WI38 (cell line): ENCODE measurements around the gene CC2D1A.

ENCODE experiments used
- H3K4me3 ChIP-seq: 2 replicates; pipeline ENCODE4 v1.5.1; 2011; ENCODE audit warnings: low read depth, mild to moderate bottlenecking, control low read depth, low read length
- CTCF ChIP-seq: IDR thresholded peaks from 2 replicates; pipeline ENCODE4 v1.5.1; 2012; ENCODE audit warnings: low read depth, mild to moderate bottlenecking, control low read depth, low read length

CC2D1A gene

GRCh38 chr19:13958043-13958442, 52.0 kb downstream of the CC2D1A start:
- no peak overlapping the region for H3K4me3 ChIP-seq
- no peak for TF ChIP-seq CTCF

- no peak for TF ChIP-seq CTCF
- no peak overlapping the region for H3K4me3 ChIP-seq
Measured at GRCh38 chr19:13959141-13959961, 53.4 kb downstream of the CC2D1A start.

DNA sequence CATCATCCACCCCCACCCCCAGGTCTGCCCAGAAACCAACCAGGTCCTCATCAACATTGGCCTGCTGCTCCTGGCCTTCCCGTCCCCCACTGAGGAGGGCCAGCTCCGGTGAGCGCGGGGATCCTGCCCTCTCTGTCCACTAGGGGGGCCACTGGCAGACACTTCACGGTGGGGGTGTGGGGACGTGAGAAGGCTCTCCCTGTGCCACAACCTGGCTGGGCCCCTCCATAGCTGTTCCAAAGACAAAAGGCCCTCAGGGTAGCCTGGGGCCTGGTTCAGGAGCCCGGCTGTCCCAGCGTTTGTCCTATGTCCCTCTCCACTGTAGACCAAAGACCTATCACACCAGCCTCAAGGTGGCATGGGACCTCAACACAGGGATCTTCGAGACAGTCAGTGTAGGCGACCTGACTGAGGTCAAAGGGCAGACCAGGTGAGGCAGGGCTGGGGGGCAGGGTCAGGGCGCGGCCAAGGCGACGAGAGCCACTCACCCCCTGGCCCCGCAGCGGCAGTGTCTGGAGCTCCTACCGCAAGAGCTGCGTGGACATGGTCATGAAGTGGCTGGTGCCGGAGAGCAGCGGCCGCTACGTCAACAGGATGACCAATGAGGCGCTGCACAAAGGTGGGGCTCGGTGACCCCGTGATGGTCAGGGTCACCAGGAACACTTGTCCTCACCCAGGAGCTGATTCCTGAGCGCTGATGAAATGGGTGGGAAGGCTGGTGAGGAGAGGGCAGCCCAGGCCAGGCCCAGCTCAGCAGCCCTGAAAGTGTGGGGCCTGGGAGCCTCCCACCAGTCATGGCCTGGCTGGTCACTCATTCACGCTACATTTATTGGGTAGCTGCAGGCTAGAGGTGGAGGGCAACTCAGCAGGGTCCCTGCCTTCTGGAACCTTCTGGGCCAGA, 54.2 kb downstream of the CC2D1A start:
- no peak for TF ChIP-seq CTCF
- H3K4me3 ChIP-seq, result no peak overlapping the region

GRCh38 chr19:13960863-13961784, 55.1 kb downstream of the CC2D1A start:
- no peak overlapping the region for H3K4me3 ChIP-seq

DNA sequence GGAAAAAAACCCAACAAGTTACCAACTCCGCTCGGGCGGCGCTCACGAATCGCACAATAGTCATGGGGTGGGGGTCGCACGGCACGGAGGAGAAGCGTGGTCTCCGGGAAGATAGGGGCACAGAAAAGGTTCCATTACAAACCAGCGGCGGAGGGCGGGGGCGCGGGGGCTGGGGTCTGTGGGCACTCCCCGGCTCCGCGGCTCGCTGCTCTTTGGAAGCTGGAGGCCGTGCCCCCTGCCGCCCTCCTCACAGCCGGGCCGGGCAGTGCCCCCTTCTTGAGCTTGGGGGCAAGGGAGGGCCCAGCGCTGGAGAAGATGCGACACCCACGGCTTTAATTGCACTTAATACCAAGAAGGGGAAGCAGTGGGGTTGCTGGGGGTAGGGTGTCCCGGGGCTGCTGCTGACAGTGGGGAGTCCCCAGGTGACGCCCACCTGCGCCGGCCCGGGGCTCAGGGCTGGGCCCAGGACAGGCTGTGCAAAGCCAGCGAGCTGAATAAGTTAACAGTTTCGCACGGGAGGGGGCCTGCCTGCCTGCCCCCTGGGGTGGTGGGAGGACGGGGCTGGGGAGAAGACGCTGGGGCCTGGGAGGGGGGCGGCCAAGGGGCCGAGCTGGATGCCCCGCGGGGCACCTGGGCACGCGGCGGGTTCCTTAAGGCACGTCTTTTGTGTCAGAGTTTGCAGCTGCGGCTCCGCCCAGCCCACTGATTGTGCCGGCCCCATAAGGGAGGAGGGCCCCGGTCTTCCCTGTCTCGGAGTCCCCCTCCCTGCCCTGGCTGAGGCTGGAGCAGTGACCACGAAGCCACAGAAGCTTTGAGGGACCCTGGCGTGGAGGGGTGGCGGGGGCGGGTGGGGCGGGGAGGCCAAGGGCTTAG, 56.1 kb downstream of the CC2D1A start:
- no peak for TF ChIP-seq CTCF
- H3K4me3 ChIP-seq, result no peak overlapping the region

More at GRCh38 chr19:13960863-13961784, 55.1 kb downstream of the CC2D1A start:
- TF ChIP-seq CTCF, result no peak
